Neural cell (in vitro differentiated cells): Measurements from ENCODE around the gene TBX18.

ENCODE experiments used
- CTCF ChIP-seq: fragments of 450-650 bp; IDR thresholded peaks from 2 replicates; pipeline ENCODE4 v1.5.1; 2014; ENCODE audit warnings: antibody characterized with exemption, mild to moderate bottlenecking, moderate library complexity; ENCODE audit not compliant: poor library complexity, severe bottlenecking
- EP300 ChIP-seq: fragments of 450-650 bp; conservative IDR thresholded peaks from 2 replicates; pipeline ENCODE4 v1.6.1; 2014; ENCODE audit warnings: antibody characterized with exemption, mild to moderate bottlenecking, moderate library complexity; ENCODE audit not compliant: poor library complexity, severe bottlenecking
- EZH2 ChIP-seq: fragments of 200-600, 300-800 bp; shearing (Covaris generic), sonication (generic); IDR thresholded peaks from 2 replicates; pipeline ENCODE4 v1.6.1; 2014; ENCODE audit warnings: antibody characterized with exemption, low read length, borderline replicate concordance, mild to moderate bottlenecking; ENCODE audit not compliant: insufficient read depth, poor library complexity, severe bottlenecking
- MXI1 ChIP-seq: fragments of 450-650 bp; conservative IDR thresholded peaks from 2 replicates; pipeline ENCODE4 v1.6.1; 2014; ENCODE audit warnings: antibody characterized with exemption, mild to moderate bottlenecking; ENCODE audit not compliant: poor library complexity, severe bottlenecking
- POLR2AphosphoS5 ChIP-seq: IDR thresholded peaks from 2 replicates; pipeline ENCODE4 v1.6.1; 2012
- REST ChIP-seq: IDR thresholded peaks from 2 replicates; pipeline ENCODE4 v1.6.1; 2012; ENCODE audit warnings: borderline replicate concordance

GRCh38 chr6:84639396-84639795 lies 125.0 kb downstream of the TBX18 start:
- TF ChIP-seq EZH2: no peak
- no peak for TF ChIP-seq CTCF
- no peak for TF ChIP-seq EP300
- TF ChIP-seq REST: no peak
- no peak for TF ChIP-seq MXI1
- no peak for TF ChIP-seq POLR2AphosphoS5
